PC-9 (cell line): Measurements from ENCODE around the gene NIPAL1. TPM values are rescaled to one million over a fixed set of nuclear protein-coding genes. Genes with fewer than 3 reads are reported as not detected.

Experiments used
- BruUV-seq: library from RNA; stranded (reverse); fragments of 400-500 nt; replicated peaks from 2 replicates; lab custom pipeline; 2021; lab: Mats Ljungman, UMichigan
- CTCF ChIA-PET: fragments of 300-600 bp; sonication (Branson Sonifier 250); formaldehyde crosslinking; loops from one replicate; lab custom pipeline; 2022; ENCODE audit warnings: antibody characterized with exemption; lab: Charles Lee
- POLR2A ChIA-PET: fragments of 300-600 bp; sonication (Branson Sonifier 250); formaldehyde crosslinking; loops from one replicate; lab custom pipeline; 2022; ENCODE audit warnings: antibody characterized with exemption; ENCODE audit not compliant: unreplicated experiment; lab: Charles Lee
- DNase-seq, 2 experiments: peaks; one replicate each; pipeline versions ENCODE4 v3.0.0 to v3.0.0-alpha.2; 2015 to 2022; ENCODE audit warnings: mixed read lengths in 1 of 2
- H2AFZ ChIP-seq: fragments of 200-600 bp; sonication (generic); 2 replicates; pipeline ENCODE4 v1.8.1; 2017; ENCODE audit warnings: antibody characterized with exemption
- H3F3A ChIP-seq: fragments of 200-600 bp; sonication (generic); 2 replicates; pipeline ENCODE4 v1.8.1; 2017; ENCODE audit warnings: antibody characterized with exemption, mild to moderate bottlenecking, low read depth; ENCODE audit not compliant: insufficient read depth
- H3K27ac ChIP-seq: fragments of 200-600 bp; sonication (generic); 2 replicates; pipeline ENCODE4 v1.6.1; 2016; ENCODE audit warnings: mixed run types
- H3K27me3 ChIP-seq: fragments of 200-600 bp; sonication (generic); 2 replicates; pipeline ENCODE4 v1.6.1; 2016; ENCODE audit warnings: low read depth, mixed run types; ENCODE audit not compliant: insufficient read depth
- H3K36me3 ChIP-seq: fragments of 200-600 bp; sonication (generic); 2 replicates; pipeline ENCODE4 v1.6.1; 2016; ENCODE audit warnings: low read depth, mixed run types
- H3K4me1 ChIP-seq: fragments of 200-600 bp; sonication (generic); replicated peaks from 2 replicates; pipeline ENCODE4 v1.6.1; 2016; ENCODE audit warnings: mixed run types; ENCODE audit not compliant: insufficient read depth
- H3K4me2 ChIP-seq: fragments of 200-600 bp; sonication (generic); 2 replicates; pipeline ENCODE4 v1.6.1; 2017; ENCODE audit warnings: mixed run types
- H3K4me3 ChIP-seq: fragments of 200-600 bp; sonication (generic); 2 replicates; pipeline ENCODE4 v1.6.1; 2016; ENCODE audit warnings: mixed run types
- H3K79me2 ChIP-seq: fragments of 200-600 bp; sonication (generic); 2 replicates; pipeline ENCODE4 v1.6.1; 2017; ENCODE audit warnings: low read depth, mixed run types
- H3K9me2 ChIP-seq: fragments of 200-600 bp; sonication (generic); 2 replicates; pipeline ENCODE4 v1.8.1; 2017; ENCODE audit warnings: mild to moderate bottlenecking; ENCODE audit not compliant: insufficient read depth
- H3K9me3 ChIP-seq: fragments of 200-600 bp; sonication (generic); 2 replicates; pipeline ENCODE4 v1.8.1; 2016; ENCODE audit warnings: low read depth; ENCODE audit not compliant: insufficient read depth
- H4K20me1 ChIP-seq: fragments of 200-600 bp; sonication (generic); 2 replicates; pipeline ENCODE4 v1.8.1; 2017; ENCODE audit not compliant: insufficient read depth
- CTCF ChIP-seq: fragments of 200-600 bp; sonication (generic); conservative IDR thresholded peaks from 2 replicates; pipeline ENCODE4 v1.6.1; 2017; ENCODE audit warnings: mixed run types, antibody characterized with exemption, mild to moderate bottlenecking, moderate library complexity
- EZH2 ChIP-seq: fragments of 200-600 bp; sonication (generic); IDR thresholded peaks from 2 replicates; pipeline ENCODE4 v1.8.0; 2017; ENCODE audit warnings: antibody characterized with exemption, low read depth
- intact Hi-C: fragments of 100-400 bp; cut with micrococcal nuclease; formaldehyde crosslinking; loops from one replicate; pipeline ENCODE4 v1.10.0; 2022; ENCODE audit not compliant: unreplicated experiment
- total RNA-seq: library from RNA; stranded (reverse); gene quantifications from 2 replicates; pipeline ENCODE4 v1.2.3, GENCODE V29; 2021

NIPAL1 gene
- total RNA-seq, 1 experiment from 2014 or later: 8.2 TPM

- peak overlapping the region; percentile 98 for H3K4me3 ChIP-seq
- intact Hi-C loops: loop anchor here (2.0 to 10.0 kb wide), 3 partner anchors 112 to 268 kb away; no protein-coding TSS in a partner anchor
- H3K36me3 ChIP-seq: peaks cover 16% of the 10 kb centered on the region; the same call in 1 of the 2 replicates
- peak overlapping the region; percentile 92 for H2AFZ ChIP-seq
- no peaks in the 10 kb centered on the region for H3K27me3 ChIP-seq
- peaks cover 40% of the 10 kb centered on the region for H3K79me2 ChIP-seq
- H3K9me2 ChIP-seq: no peaks in the 10 kb centered on the region
- TF ChIP-seq CTCF (no peak), EZH2 (no peak)
- H4K20me1 ChIP-seq: no peaks in the 10 kb centered on the region
- peaks cover 32% of the 10 kb centered on the region for H3K4me1 ChIP-seq
- peaks cover 25% of the 10 kb centered on the region; the same call in 1 of the 2 replicates for H3K9me3 ChIP-seq
- BruUV-seq: TSS peak; percentile 60
- peak; percentile 66 to 72 for DNase-seq
- peak overlapping the region; percentile 86 for H3K4me2 ChIP-seq
- H3K27ac ChIP-seq: peak overlapping the region; percentile 93
- ChIA-PET POLR2A (no interaction called here), CTCF (no interaction called here)
- H3F3A ChIP-seq: peaks cover 26% of the 10 kb centered on the region
Measured at GRCh38 chr4:48017108-48017571, 568 bp downstream of the NIPAL1 start.

- no peak for DNase-seq
- Histone ChIP-seq H3K36me3 (peaks cover 22% of the 10 kb centered on the region; the same call in 1 of the 2 replicates), H3F3A (peaks cover 26% of the 10 kb centered on the region), H2AFZ (no peak overlapping the region), H3K9me3 (peaks cover 19% of the 10 kb centered on the region; the same call in 1 of the 2 replicates), H3K79me2 (peaks cover 40% of the 10 kb centered on the region), H3K4me2 (peak overlapping the region; percentile 86), H3K4me3 (peak overlapping the region; percentile 98; the same call in 1 of the 2 replicates), H3K27ac (no peak overlapping the region), H3K27me3 (no peaks in the 10 kb centered on the region), H3K9me2 (no peaks in the 10 kb centered on the region), H4K20me1 (no peaks in the 10 kb centered on the region), H3K4me1 (peaks cover 32% of the 10 kb centered on the region)
- intact Hi-C loops: loop anchor here (5.0 to 10.0 kb wide), 2 partner anchors 124 to 267 kb away; no protein-coding TSS in a partner anchor
- ChIA-PET POLR2A (interaction anchor here (0.6 to 0.7 kb wide), 2 partner anchors 9 to 66 kb away, joined by 5 read pairs; no protein-coding TSS in a partner anchor), CTCF (no interaction called here)
- TF ChIP-seq EZH2: no peak
- no peak for TF ChIP-seq CTCF
- no TSS peak for BruUV-seq
Measured at GRCh38 chr4:48018112-48018511, 1.5 kb downstream of the NIPAL1 start.

DNA sequence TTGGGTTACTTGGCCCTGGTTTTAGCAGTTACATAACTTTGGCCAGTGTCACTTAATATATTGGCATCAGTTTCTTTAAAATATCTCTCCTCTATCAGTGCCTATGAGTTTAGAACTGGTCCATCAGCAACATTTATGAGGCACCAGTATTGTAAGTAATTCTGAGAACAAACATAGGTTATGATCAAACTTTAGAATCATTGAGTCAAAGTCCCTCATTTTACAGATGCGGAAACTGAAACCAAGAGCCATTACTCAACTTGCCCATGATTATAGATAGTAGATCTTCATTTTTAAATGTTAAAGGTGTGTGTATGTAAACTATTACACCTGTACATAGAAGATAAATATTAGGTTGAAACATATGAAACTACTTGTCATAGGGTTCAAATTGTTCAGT lies 4.5 kb downstream of the NIPAL1 start:
- ChIA-PET CTCF (no interaction called here), POLR2A (no interaction called here)
- peaks cover 28% of the 10 kb centered on the region for H3K36me3 ChIP-seq
- no peak overlapping the region for H3K4me3 ChIP-seq
- H3K27me3 ChIP-seq: no peaks in the 10 kb centered on the region
- no TSS peak for BruUV-seq
- no peak for DNase-seq
- no peak overlapping the region for H2AFZ ChIP-seq
- intact Hi-C loops: no loop called here
- H3K4me2 ChIP-seq: no peak overlapping the region
- no peak for TF ChIP-seq CTCF
- TF ChIP-seq EZH2: no peak
- H3F3A ChIP-seq: peaks cover 10% of the 10 kb centered on the region
- H3K4me1 ChIP-seq: peaks cover 10% of the 10 kb centered on the region; the same call in 1 of the 2 replicates
- H4K20me1 ChIP-seq: no peaks in the 10 kb centered on the region
- H3K79me2 ChIP-seq: peaks cover 37% of the 10 kb centered on the region
- H3K9me2 ChIP-seq: no peaks in the 10 kb centered on the region
- H3K9me3 ChIP-seq: no peaks in the 10 kb centered on the region
- no peak overlapping the region for H3K27ac ChIP-seq
